Measurements from ENCODE around the gene PLD5. TPM values are rescaled to one million over a fixed set of nuclear protein-coding genes. Genes with fewer than 3 reads are reported as not detected.

The PLD5 gene
- total and polyA plus RNA-seq, 2 of the 13 experiments (the other 11 are each of a cell fraction or from before 2014, with no cell fraction given) = not detected

GRCh38 chr1:242523719-242524570 is 552 bp downstream of the PLD5 start:
- no peaks in the 10 kb centered on the region for H3K79me2 ChIP-seq (ENCODE audit: insufficient read depth, low read length)
- no peaks in the 10 kb centered on the region for H4K20me1 ChIP-seq (ENCODE audit: insufficient read depth, low read length)
- peak overlapping the region in 1 of 3 experiments; percentile 40; a peak in 1 of 6 replicates for H3K4me3 ChIP-seq (replicated peaks in 1 of 3; ENCODE audit: insufficient read depth in 1 of 3, low read depth in 2 of 3, low read length in 3 of 3)
- intact Hi-C loops (cut with micrococcal nuclease; ENCODE audit: unreplicated experiment) = no loop called here
- H3K9ac ChIP-seq (ENCODE audit: insufficient read depth, low read depth, low read length) = no peak overlapping the region
- FAIRE-seq (no peak), DNase-seq (ENCODE audit: low spot score) (no peak), ATAC-seq (peak; percentile 95)
- in situ Hi-C loops (cut with HindIII; ENCODE audit: extremely low pct_ligation_motif_present, low pct_unique_long_range_greater_than_20kb) = no loop called here
- no TSS peak for BruUV-seq (replicated peaks)
- TF ChIP-seq CTCF (CRISPR knock-in tag; IDR thresholded peaks at IDR 0.05) (peak; percentile 23; the same call in 1 of the 2 replicates), ELK4 (CRISPR knock-in tag; IDR thresholded peaks at IDR 0.05; ENCODE audit: borderline replicate concordance) (no peak), ZNF263 (CRISPR knock-in tag; IDR thresholded peaks at IDR 0.05) (peak; percentile 46; the same call in 1 of the 2 replicates), ZNF687 (CRISPR knock-in tag; IDR thresholded peaks at IDR 0.05) (peak; percentile 34; the same call in 1 of the 2 replicates), HNRNPK (IDR thresholded peaks at IDR 0.05; ENCODE audit: low read depth, low read length, poor library complexity, severe bottlenecking) (peak; percentile 2), MLX (CRISPR knock-in tag; IDR thresholded peaks at IDR 0.05) (no peak)
- ChIA-PET CTCF (ENCODE audit: low intra/inter-chr PET ratio, low total read pairs) (no interaction called here), POLR2A (no interaction called here)
- no peaks in the 10 kb centered on the region for H3K36me3 ChIP-seq (replicated peaks in 1 of 2; ENCODE audit: control insufficient read depth in 1 of 2, insufficient read depth in 2 of 2, low read length in 2 of 2)
- peaks cover 3 to 35% of the 10 kb centered on the region in 2 experiments; a peak in 4 of 5 replicates for H3K27me3 ChIP-seq (ENCODE audit: control insufficient read depth in 1 of 2, insufficient read depth in 2 of 2, low read length in 2 of 2)
- H2AFZ ChIP-seq (ENCODE audit: low read length) = no peak overlapping the region
- 0 out of 2 replicates have a peak, but pooled peaks cover 5% of the 10 kb centered on the region for H3K4me1 ChIP-seq (ENCODE audit: insufficient read depth, low read length)
- no peaks in the 10 kb centered on the region for H3K9me3 ChIP-seq (ENCODE audit: low read length)
- H3K4me2 ChIP-seq (ENCODE audit: low read depth, low read length) = peak overlapping the region; percentile 51
- no peak overlapping the region for H3K27ac ChIP-seq (ENCODE audit: extremely low read length, insufficient read depth, low read length)
- 55% methylated on average over 25 of the region's 85 CpGs for WGBS (ENCODE audit: low lambda C conversion rate)
